GM23338 (cell line): ENCODE data around the gene ELMO2.

Experiments used
- CREB1 ChIP-seq: fragments of 250-450 bp; sonication (Bioruptor Pico); IDR thresholded peaks from 2 replicates; pipeline ENCODE4 v1.5.0; 2020; ENCODE audit warnings: low read depth, mild to moderate bottlenecking, moderate library complexity
- CTCF ChIP-seq, 2 experiments: fragments of 200-600 bp in 1 of 2; sonication (generic) in 1 of 2; conservative IDR thresholded peaks; 2 replicates each; pipeline versions ENCODE4 v1.5.1 to v1.6.1; 2016 to 2017; ENCODE audit warnings: antibody characterized with exemption in 2 of 2, low read depth in 2 of 2, mild to moderate bottlenecking in 2 of 2, moderate library complexity in 1 of 2
- EZH2 ChIP-seq: fragments of 200-600 bp; sonication (generic); IDR thresholded peaks from one replicate; pipeline ENCODE4 v1.8.0; 2017; ENCODE audit warnings: antibody characterized with exemption, mild to moderate bottlenecking, low read depth; ENCODE audit not compliant: unreplicated experiment
- EZH2phosphoT487 ChIP-seq: fragments of 200-600 bp; sonication (generic); IDR thresholded peaks from one replicate; pipeline ENCODE4 v1.8.1; 2018; ENCODE audit warnings: antibody characterized with exemption; ENCODE audit not compliant: unreplicated experiment
- JUNB ChIP-seq: IDR thresholded peaks from one replicate; pipeline ENCODE4 v1.6.1; 2016; ENCODE audit warnings: antibody characterized with exemption; ENCODE audit not compliant: unreplicated experiment
- POLR2AphosphoS5 ChIP-seq: IDR thresholded peaks from 2 replicates; pipeline ENCODE4 v1.6.1; 2016; ENCODE audit warnings: antibody characterized with exemption, low read depth
- TF ChIP-seq, protein P1 (sequence below): IDR thresholded peaks from one replicate; pipeline ENCODE4 v1.6.1; 2018; ENCODE audit warnings: antibody characterized with exemption; ENCODE audit not compliant: unreplicated experiment
- TF ChIP-seq, protein P2 (sequence below): fragments of 250-450 bp; sonication (Bioruptor Pico); IDR thresholded peaks from 2 replicates; pipeline ENCODE4 v1.5.0; 2020; ENCODE audit warnings: mild to moderate bottlenecking, moderate library complexity

DNA sequence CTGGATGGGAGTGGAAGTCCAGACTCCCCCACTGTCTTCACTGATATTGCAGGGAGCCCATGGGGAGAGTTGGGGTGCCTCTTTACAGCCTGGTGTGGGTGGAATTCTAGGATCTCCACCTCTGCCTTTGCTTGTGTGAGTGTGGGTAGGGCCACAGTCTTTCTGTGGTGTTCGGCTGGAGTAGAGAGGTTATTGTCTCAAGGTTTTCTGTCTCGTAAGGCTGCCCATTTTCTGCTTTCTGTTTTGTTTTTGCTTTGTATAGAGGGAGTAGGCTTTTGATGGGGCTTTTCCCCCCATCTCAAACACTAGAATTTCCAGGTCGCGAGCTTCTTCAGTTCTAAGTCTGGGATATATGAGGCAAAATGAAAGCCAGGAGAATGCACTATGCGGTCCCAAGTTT is 40.4 kb upstream of the ELMO2 start:
- no peak for TF ChIP-seq EZH2
- no peak for TF ChIP-seq CTCF (conservative IDR thresholded peaks at IDR 0.05; ENCODE audit: low read depth in 2 of 2)
- TF ChIP-seq POLR2AphosphoS5: no peak
- TF ChIP-seq, protein P1, sequence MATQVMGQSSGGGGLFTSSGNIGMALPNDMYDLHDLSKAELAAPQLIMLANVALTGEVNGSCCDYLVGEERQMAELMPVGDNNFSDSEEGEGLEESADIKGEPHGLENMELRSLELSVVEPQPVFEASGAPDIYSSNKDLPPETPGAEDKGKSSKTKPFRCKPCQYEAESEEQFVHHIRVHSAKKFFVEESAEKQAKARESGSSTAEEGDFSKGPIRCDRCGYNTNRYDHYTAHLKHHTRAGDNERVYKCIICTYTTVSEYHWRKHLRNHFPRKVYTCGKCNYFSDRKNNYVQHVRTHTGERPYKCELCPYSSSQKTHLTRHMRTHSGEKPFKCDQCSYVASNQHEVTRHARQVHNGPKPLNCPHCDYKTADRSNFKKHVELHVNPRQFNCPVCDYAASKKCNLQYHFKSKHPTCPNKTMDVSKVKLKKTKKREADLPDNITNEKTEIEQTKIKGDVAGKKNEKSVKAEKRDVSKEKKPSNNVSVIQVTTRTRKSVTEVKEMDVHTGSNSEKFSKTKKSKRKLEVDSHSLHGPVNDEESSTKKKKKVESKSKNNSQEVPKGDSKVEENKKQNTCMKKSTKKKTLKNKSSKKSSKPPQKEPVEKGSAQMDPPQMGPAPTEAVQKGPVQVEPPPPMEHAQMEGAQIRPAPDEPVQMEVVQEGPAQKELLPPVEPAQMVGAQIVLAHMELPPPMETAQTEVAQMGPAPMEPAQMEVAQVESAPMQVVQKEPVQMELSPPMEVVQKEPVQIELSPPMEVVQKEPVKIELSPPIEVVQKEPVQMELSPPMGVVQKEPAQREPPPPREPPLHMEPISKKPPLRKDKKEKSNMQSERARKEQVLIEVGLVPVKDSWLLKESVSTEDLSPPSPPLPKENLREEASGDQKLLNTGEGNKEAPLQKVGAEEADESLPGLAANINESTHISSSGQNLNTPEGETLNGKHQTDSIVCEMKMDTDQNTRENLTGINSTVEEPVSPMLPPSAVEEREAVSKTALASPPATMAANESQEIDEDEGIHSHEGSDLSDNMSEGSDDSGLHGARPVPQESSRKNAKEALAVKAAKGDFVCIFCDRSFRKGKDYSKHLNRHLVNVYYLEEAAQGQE: no peak
- no peak for TF ChIP-seq JUNB
- TF ChIP-seq, protein P2, sequence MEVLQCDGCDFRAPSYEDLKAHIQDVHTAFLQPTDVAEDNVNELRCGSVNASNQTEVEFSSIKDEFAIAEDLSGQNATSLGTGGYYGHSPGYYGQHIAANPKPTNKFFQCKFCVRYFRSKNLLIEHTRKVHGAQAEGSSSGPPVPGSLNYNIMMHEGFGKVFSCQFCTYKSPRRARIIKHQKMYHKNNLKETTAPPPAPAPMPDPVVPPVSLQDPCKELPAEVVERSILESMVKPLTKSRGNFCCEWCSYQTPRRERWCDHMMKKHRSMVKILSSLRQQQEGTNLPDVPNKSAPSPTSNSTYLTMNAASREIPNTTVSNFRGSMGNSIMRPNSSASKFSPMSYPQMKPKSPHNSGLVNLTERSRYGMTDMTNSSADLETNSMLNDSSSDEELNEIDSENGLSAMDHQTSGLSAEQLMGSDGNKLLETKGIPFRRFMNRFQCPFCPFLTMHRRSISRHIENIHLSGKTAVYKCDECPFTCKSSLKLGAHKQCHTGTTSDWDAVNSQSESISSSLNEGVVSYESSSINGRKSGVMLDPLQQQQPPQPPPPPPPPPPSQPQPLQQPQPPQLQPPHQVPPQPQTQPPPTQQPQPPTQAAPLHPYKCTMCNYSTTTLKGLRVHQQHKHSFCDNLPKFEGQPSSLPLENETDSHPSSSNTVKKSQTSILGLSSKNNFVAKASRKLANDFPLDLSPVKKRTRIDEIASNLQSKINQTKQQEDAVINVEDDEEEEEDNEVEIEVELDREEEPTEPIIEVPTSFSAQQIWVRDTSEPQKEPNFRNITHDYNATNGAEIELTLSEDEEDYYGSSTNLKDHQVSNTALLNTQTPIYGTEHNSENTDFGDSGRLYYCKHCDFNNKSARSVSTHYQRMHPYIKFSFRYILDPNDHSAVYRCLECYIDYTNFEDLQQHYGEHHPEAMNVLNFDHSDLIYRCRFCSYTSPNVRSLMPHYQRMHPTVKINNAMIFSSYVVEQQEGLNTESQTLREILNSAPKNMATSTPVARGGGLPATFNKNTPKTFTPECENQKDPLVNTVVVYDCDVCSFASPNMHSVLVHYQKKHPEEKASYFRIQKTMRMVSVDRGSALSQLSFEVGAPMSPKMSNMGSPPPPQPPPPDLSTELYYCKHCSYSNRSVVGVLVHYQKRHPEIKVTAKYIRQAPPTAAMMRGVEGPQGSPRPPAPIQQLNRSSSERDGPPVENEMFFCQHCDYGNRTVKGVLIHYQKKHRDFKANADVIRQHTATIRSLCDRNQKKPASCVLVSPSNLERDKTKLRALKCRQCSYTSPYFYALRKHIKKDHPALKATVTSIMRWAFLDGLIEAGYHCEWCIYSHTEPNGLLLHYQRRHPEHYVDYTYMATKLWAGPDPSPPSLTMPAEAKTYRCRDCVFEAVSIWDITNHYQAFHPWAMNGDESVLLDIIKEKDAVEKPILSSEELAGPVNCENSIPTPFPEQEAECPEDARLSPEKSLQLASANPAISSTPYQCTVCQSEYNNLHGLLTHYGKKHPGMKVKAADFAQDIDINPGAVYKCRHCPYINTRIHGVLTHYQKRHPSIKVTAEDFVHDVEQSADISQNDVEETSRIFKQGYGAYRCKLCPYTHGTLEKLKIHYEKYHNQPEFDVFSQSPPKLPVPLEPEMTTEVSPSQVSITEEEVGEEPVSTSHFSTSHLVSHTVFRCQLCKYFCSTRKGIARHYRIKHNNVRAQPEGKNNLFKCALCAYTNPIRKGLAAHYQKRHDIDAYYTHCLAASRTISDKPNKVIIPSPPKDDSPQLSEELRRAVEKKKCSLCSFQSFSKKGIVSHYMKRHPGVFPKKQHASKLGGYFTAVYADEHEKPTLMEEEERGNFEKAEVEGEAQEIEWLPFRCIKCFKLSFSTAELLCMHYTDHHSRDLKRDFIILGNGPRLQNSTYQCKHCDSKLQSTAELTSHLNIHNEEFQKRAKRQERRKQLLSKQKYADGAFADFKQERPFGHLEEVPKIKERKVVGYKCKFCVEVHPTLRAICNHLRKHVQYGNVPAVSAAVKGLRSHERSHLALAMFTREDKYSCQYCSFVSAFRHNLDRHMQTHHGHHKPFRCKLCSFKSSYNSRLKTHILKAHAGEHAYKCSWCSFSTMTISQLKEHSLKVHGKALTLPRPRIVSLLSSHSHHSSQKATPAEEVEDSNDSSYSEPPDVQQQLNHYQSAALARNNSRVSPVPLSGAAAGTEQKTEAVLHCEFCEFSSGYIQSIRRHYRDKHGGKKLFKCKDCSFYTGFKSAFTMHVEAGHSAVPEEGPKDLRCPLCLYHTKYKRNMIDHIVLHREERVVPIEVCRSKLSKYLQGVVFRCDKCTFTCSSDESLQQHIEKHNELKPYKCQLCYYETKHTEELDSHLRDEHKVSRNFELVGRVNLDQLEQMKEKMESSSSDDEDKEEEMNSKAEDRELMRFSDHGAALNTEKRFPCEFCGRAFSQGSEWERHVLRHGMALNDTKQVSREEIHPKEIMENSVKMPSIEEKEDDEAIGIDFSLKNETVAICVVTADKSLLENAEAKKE (CRISPR knock-in tag): no peak
- TF ChIP-seq CREB1 (CRISPR knock-in tag): no peak
- TF ChIP-seq EZH2phosphoT487: no peak
